GM08714 (cell line): ENCODE results near the gene GPR162.

Experiments
- H3K4me3 ChIP-seq: fragments of 200-500 bp; sonication (Bioruptor generic); 2 replicates; pipeline ENCODE4 v1.5.1; 2014; ENCODE audit warnings: mild to moderate bottlenecking, low read length, inconsistent platforms
- ZNF274 ChIP-seq: IDR thresholded peaks from 2 replicates; pipeline ENCODE4 v1.6.1; 2012; ENCODE audit warnings: mild to moderate bottlenecking, low read depth, low read length

Gene GPR162

GRCh38 chr12:6782119-6782518 is 39.5 kb upstream of the GPR162 start:
- no peak for TF ChIP-seq ZNF274
- no peak overlapping the region for H3K4me3 ChIP-seq

GRCh38 chr12:6782850-6783566 is 38.6 kb upstream of the GPR162 start:
- no peak overlapping the region for H3K4me3 ChIP-seq
- TF ChIP-seq ZNF274, result no peak

- no peak for TF ChIP-seq ZNF274
These were observed 37.8 kb upstream of the GPR162 start for GRCh38 chr12:6783828-6784227.

GRCh38 chr12:6784296-6784695 is 37.3 kb upstream of the GPR162 start:
- no peak overlapping the region for H3K4me3 ChIP-seq
- no peak for TF ChIP-seq ZNF274

More at GRCh38 chr12:6783828-6784227, 37.8 kb upstream of the GPR162 start:
- no peak overlapping the region for H3K4me3 ChIP-seq

- TF ChIP-seq ZNF274, result no peak
- H3K4me3 ChIP-seq, result no peak overlapping the region
These were observed 36.9 kb upstream of the GPR162 start for GRCh38 chr12:6784761-6785160.

- H3K4me3 ChIP-seq, result no peak overlapping the region
- no peak for TF ChIP-seq ZNF274
These were observed 35.1 kb upstream of the GPR162 start for GRCh38 chr12:6786416-6787094.

- H3K4me3 ChIP-seq, result no peak overlapping the region
- TF ChIP-seq ZNF274, result no peak
These were observed 34.3 kb upstream of the GPR162 start for GRCh38 chr12:6787309-6787708.

- no peak for TF ChIP-seq ZNF274
These were observed 32.4 kb upstream of the GPR162 start, which contains the start of gene CD4 for GRCh38 chr12:6788972-6789924. Gene CD4, plus strand, starts transcription at chr12:6789528. Its CDS starts 10,611 bp downstream, at chr12:6800139.

GRCh38 chr12:6790496-6791150 is 31.0 kb upstream of the GPR162 start:
- no peak overlapping the region for H3K4me3 ChIP-seq
- TF ChIP-seq ZNF274, result no peak

More at GRCh38 chr12:6788972-6789924, 32.4 kb upstream of the GPR162 start, which contains the start of gene CD4:
- no peak within 1 kb of the TSS for H3K4me3 ChIP-seq

- no peak overlapping the region for H3K4me3 ChIP-seq
- TF ChIP-seq ZNF274, result no peak
These were observed 29.6 kb upstream of the GPR162 start for GRCh38 chr12:6791931-6792520.

- no peak overlapping the region for H3K4me3 ChIP-seq
- no peak for TF ChIP-seq ZNF274
These were observed 29.0 kb upstream of the GPR162 start for GRCh38 chr12:6792522-6793201.

GRCh38 chr12:6795088-6795487 is 26.5 kb upstream of the GPR162 start:
- H3K4me3 ChIP-seq, result no peak overlapping the region
- no peak for TF ChIP-seq ZNF274

- no peak for TF ChIP-seq ZNF274
These were observed 25.0 kb upstream of the GPR162 start for GRCh38 chr12:6796576-6796975.

More at GRCh38 chr12:6796576-6796975, 25.0 kb upstream of the GPR162 start:
- no peak overlapping the region for H3K4me3 ChIP-seq
